NCI-H2107 treated with DMSO at 0.1 percent for 48 hours (cell line): ENCODE results near the gene KIR3DL2.
"Not testable (repeated sequence)": the region's sequence is repeated elsewhere in the genome, so short reads cannot be mapped to it uniquely, and the experiment has no call there.

Experiments
- DNase-seq: peaks from one replicate; lab custom pipeline; 2025; ENCODE audit not compliant: unreplicated experiment; lab: John Stamatoyannopoulos, UW

The KIR3DL2 gene

GRCh38 chr19:54850061-54850640, at the start of gene KIR3DL2:
TSS of gene KIR3DL2 (plus strand) at chr19:54850443. CDS start at chr19:54850476, 33 bp downstream.
- DNase-seq = not testable (repeated sequence)

GRCh38 chr19:54803410-54803809, 46.8 kb upstream of the KIR3DL2 start, which contains the start of gene KIR2DL4:
TSS of gene KIR2DL4 (plus strand) at chr19:54803610. CDS start at chr19:54803652, 42 bp downstream.
- DNase-seq = no peak

DNA sequence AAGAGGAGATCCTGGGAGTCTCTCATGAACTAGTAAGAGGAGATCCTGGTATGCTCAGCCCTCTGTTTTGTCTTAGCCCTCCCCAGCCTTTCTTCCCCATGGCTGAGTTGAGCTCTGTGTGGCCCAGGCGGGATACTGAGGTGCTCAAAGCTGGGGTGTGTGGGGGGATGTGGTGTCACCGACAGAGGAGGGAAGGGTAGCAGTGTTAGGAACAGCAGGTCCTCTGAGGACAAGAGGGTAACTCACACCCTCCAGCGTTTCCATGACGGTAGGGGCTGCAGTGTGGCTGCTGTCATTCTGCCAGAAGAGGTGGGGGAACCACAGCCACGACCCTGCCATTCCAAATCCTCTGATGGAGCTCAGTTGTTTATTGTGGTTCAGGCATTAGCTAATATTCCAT, 46.1 kb upstream of the KIR3DL2 start:
- DNase-seq = no peak

GRCh38 chr19:54804571-54804970, 45.7 kb upstream of the KIR3DL2 start:
- no peak for DNase-seq

DNA sequence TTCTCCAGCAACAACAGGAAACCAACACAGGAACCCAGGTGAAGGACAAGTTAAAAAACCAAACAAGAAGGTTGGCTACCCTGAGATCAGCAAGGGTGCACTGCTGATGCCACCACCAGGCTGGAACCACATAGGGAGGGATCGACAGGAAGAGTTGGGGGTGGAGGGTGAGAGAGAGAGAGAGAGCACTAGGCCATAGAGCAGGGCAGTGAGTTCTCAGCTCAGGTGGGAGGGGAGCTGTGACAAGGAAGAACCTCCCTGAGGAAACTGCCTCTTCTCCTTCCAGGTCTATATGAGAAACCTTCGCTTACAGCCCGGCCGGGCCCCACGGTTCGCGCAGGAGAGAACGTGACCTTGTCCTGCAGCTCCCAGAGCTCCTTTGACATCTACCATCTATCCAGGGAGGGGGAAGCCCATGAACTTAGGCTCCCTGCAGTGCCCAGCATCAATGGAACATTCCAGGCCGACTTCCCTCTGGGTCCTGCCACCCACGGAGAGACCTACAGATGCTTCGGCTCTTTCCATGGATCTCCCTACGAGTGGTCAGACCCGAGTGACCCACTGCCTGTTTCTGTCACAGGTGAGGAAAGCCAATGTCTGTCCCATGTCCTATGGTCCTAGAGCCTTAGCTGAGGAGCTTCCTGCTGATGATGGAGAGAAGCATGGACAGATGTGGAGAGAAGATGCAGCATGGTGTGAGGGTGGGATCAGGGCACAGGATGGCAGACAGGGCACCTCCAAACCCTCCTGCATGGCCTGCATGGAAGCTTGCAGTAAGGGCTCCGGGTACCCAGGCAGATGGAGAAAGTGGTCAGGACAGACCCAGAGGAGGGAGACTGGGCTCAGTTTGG, 44.4 kb upstream of the KIR3DL2 start:
- no peak for DNase-seq

DNA sequence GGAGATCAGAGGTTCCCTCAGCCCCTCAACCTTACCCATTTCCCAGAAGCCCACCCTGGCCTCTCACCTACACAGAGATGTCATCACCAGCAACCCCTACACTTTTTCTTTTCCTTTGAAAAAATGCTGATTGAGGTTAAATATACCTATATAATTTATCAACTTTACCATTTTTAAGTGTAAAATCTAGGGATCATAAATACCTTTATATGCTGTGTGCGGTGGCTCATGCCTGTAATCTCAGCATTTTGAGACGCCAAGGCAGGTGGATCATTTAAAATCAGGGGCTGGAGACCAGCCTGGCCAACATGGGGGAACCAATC, 43.8 kb upstream of the KIR3DL2 start:
- no peak for DNase-seq

GRCh38 chr19:54814571-54814970, 35.7 kb upstream of the KIR3DL2 start:
- DNase-seq = not testable (repeated sequence)

DNA sequence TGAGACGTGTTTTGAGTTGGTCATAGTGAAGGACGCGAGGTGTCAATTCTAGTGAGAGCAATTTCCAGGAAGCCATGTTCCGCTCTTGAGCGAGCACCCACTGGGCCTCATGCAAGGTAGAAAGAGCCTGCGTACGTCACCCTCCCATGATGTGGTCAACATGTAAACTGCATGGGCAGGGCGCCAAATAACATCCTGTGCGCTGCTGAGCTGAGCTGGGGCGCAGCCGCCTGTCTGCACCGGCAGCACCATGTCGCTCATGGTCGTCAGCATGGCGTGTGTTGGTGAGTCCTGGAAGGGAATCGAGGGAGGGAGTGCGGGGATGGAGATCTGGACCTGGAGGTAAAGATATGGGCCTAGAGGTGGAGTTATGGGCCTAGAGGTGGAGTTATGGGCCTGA, 34.0 kb upstream of the KIR3DL2 start, which contains the start of gene KIR3DL1:
Gene KIR3DL1, plus strand, starts transcription at position 218 of the 400 bp plus-strand sequence.
- not testable (repeated sequence) for DNase-seq

DNA sequence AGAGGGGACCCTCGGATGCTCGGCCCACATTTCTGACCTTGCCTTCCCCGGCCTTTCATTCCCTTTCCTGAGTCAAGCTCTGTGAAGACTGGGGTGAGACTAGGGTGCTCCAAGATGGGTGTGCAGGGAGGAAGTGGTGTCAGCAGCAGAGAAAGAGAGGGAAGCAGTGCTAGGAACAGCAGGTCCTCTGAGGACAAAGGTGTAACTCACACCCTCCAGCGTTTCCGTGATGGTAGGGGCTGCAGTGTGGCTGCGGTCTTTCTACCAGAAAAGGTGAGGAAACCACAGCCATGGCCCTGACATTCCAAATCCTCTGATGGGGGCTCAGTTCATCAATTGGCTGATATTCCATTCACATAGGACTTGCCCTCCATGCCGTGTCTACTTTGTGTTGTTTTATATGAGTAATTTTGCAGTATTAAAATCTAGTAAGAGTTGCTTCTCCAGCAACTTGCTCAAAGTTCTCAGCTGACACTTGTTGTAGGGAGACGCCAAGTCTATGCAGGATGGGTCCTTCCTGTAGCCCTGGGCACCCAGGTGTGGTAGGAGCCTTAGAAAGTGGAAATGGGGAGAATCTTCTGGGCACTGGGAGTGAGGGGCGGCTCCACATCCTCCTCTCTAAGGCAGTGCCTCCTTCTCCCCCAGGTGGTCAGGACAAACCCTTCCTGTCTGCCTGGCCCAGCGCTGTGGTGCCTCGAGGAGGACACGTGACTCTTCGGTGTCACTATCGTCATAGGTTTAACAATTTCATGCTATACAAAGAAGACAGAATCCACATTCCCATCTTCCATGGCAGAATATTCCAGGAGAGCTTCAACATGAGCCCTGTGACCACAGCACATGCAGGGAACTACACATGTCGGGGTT, 32.3 kb upstream of the KIR3DL2 start:
- no peak for DNase-seq

- DNase-seq = not testable (repeated sequence)
Measured at GRCh38 chr19:54824416-54824815, 25.8 kb upstream of the KIR3DL2 start.

DNA sequence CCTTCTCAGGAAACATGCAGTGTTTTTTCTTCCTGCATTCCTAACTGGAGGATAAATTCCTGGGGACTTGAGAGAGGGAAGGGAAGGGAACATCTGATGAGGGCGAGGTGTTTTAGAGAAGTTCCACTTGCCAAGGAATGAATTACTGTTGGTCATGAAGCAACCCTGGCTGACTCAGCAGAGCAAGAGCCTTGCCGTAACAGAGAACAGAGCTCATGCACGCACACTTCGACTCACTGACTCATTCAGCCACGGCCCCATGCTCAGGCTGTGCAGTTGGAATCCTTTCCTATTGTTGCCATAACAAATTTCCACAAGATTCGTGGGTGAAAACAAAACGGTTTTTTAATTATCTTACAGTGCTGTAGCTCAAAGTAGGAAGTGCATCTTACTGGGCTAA, 24.9 kb upstream of the KIR3DL2 start:
- not testable (repeated sequence) for DNase-seq

GRCh38 chr19:54828064-54828463, 22.2 kb upstream of the KIR3DL2 start:
- not testable (repeated sequence) for DNase-seq

- not testable (repeated sequence) for DNase-seq
Measured at GRCh38 chr19:54832496-54832895, 17.7 kb upstream of the KIR3DL2 start, which contains the start of gene KIR2DS4. TSS of gene KIR2DS4 (plus strand) at chr19:54832676.

- DNase-seq = not testable (repeated sequence)
Measured at GRCh38 chr19:54835126-54835525, 15.1 kb upstream of the KIR3DL2 start.

GRCh38 chr19:54837522-54837921, 12.7 kb upstream of the KIR3DL2 start:
- DNase-seq = not testable (repeated sequence)

- DNase-seq = not testable (repeated sequence)
Measured at GRCh38 chr19:54843171-54843570, 7.1 kb upstream of the KIR3DL2 start.

DNA sequence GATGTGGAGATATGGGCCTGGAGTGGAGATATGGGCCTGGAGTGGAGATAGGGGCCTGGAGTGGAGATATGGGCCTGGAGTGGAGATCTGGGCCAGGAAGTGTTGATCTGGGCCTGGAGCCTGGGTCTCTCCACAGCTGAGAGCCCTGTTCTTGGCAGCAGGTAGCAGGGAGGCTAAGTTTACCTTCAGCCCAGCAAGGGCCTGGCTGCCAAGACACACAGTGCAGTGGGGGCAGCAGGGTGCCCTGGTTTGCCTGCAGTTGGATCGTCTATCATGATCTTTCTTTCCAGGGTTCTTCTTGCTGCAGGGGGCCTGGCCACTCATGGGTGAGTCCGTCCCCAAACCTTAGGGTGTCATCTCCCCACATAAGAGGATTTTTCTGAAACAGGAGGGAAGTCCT, 687 bp downstream of the KIR3DL2 start:
- no peak for DNase-seq

- DNase-seq = no peak
Measured at GRCh38 chr19:54851353-54851752, 1.1 kb downstream of the KIR3DL2 start.

DNA sequence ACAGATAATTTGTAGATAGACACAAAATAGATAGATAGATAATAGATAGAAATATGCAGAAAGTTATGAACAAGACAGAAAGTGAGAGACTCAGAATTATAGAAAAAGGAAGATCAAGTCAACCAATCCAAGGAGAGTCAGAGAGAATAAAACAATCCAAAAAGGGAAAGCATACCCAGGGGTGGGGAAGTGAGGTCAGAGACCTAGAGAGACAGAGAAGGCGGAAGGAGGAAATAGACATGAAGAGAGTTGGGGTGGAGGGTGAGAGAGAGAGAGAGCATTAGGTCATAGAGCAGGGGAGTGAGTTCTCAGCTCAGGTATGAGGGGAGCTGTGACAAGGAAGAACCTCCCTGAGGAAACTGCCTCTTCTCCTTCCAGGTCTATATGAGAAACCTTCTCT, 5.0 kb downstream of the KIR3DL2 start:
- not testable (repeated sequence) for DNase-seq

DNA sequence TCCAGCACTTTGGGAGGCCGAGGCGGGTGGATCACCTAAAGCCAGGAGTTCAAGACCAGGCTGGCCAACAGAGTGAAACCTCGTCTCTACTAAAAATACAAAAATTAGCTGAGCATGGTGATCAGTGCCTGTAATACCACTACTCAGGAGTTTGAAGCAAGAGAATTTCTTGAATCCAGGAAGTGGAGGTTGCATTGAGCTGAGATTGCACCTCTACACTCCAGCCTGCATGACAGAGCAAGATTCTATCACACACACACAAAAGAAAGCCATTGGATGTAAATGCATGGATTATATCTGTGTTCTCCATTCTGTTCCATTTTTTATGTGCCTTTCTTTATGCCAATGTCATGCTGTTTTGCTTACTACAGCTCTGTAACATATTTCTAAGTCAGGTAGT, 8.2 kb downstream of the KIR3DL2 start:
- not testable (repeated sequence) for DNase-seq

DNA sequence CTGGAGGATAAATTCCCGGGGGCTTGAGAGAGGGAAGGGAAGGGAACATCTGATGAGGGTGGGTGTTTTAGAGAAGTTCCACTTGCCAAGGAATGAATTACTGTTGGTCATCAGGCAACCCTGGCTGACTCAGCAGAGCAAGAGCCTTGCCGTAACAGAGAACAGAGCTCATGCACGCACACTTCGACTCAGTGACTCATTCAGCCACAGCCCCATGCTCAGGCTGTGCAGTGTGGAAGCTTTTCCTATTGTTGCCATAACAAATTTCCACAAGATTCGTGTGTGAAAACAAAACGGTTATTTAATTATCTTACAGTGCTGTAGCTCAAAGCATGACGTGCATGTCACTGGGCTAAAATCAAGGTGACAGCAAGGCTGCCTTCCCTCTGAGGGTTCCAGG, 9.2 kb downstream of the KIR3DL2 start:
- not testable (repeated sequence) for DNase-seq
